ENCODE results near the gene TMEM266.

The TMEM266 gene

DNA sequence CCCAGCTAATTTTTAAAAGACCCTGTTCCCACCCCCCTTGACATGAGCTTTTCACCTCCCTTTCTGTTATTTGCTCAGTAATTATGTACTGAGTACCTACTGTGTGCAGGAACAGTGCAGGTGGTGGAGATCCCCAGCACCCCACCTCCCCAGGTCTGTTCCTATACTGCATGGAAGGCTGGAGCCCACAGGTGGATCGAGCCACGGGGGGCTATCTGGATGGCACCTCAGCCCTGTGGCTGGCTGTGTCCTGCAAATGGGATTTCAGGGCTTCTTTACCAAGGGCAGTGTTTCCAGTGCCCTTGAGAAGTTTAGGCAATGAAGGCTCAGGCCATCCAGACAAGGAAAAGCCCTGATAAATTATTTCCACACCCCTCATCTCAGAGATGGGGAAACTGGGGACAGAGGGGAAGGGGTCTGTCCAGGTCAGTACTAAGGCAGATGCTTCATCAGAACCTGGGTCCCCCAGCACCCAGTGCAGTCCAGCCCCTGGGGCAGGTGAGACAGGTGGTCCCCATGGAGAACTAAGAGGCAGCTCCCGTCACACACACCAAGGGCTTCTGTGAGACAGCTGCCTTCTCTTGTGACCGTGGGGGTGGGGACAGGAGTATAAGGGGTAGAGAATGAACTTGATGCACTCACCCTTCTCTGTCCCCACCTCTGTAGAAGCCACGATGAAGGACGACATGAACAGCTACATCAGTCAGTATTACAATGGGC, 141.9 kb downstream of the TMEM266 start:
- no peaks in the 10 kb centered on the region for H4K20me1 ChIP-seq (ENCODE audit: insufficient read depth, low read length, poor library complexity, severe bottlenecking)
- H3K4me2 ChIP-seq (ENCODE audit: low read depth, low read length, poor library complexity, severe bottlenecking) = no peak overlapping the region
- no peak overlapping the region for H3K4me3 ChIP-seq (ENCODE audit: low read length, poor library complexity, severe bottlenecking)
- peaks cover 14% of the 10 kb centered on the region for H3K4me1 ChIP-seq (ENCODE audit: insufficient read depth, low read length, poor library complexity, severe bottlenecking)
- no peaks in the 10 kb centered on the region for H3K27me3 ChIP-seq (ENCODE audit: insufficient read depth, low read length, poor library complexity, severe bottlenecking)
- H3K9ac ChIP-seq (ENCODE audit: low read depth, low read length, poor library complexity, severe bottlenecking) = no peak overlapping the region
- H3K79me2 ChIP-seq (ENCODE audit: insufficient read depth, low read length) = no peaks in the 10 kb centered on the region
- no peaks in the 10 kb centered on the region for H3K9me3 ChIP-seq (ENCODE audit: insufficient read depth, low read depth, low read length)
- TF ChIP-seq CTCF (conservative IDR thresholded peaks at IDR 0.05; ENCODE audit: low read length) (no peak), EZH2phosphoT487 (IDR thresholded peaks at IDR 0.05; ENCODE audit: borderline replicate concordance) (no peak)
- H3K9me2 ChIP-seq (replicated peaks; ENCODE audit: low read depth, low read length) = no peaks in the 10 kb centered on the region
- no peaks in the 10 kb centered on the region for H3F3A ChIP-seq (ENCODE audit: low read depth)
- peaks cover 4% of the 10 kb centered on the region; the same call in 1 of the 2 replicates for H3K36me3 ChIP-seq (ENCODE audit: insufficient read depth, low read length)
- no peak overlapping the region for H2AFZ ChIP-seq (ENCODE audit: low read length)

DNA sequence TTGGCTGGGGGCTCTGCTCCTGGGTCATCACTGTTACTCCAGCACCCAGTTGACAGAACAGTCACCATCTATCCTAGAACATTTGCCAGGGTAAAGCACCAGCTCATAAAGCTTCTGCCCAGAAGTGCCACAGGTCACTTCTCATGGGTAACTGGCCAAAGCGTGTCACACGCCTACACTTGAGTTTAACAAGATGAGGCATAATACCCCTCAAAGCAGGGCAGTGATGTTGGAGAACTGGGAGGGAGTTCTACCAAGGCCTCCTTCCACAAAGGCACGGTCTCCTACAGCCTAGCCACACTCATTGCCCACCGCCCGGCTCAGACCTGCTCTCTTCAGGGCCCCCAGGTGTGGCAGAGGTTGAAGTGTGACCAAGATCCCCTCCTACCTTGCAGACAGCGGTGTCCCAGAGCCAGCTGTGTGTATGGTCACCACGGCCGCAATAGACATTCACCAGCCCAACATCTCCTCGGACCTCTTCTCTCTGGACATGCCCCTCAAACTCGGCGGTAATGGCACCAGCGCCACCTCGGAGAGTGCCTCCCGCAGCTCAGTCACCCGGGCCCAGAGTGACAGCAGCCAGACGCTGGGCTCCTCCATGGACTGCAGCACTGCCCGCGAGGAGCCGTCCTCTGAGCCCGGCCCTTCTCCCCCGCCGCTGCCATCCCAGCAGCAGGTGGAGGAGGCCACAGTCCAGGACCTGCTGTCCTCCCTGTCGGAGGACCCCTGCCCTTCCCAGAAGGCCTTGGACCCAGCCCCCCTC, 143.7 kb downstream of the TMEM266 start:
- H2AFZ ChIP-seq (ENCODE audit: low read length) = no peak overlapping the region

More for the DNA sequence above, 143.7 kb downstream of the TMEM266 start:
- Histone ChIP-seq H4K20me1 (ENCODE audit: insufficient read depth, low read length, poor library complexity, severe bottlenecking) (no peaks in the 10 kb centered on the region), H3K36me3 (ENCODE audit: insufficient read depth, low read length) (peaks cover 6% of the 10 kb centered on the region; the same call in 1 of the 2 replicates), H3K27me3 (ENCODE audit: insufficient read depth, low read length, poor library complexity, severe bottlenecking) (no peaks in the 10 kb centered on the region), H3K79me2 (ENCODE audit: insufficient read depth, low read length) (no peaks in the 10 kb centered on the region), H3K4me1 (ENCODE audit: insufficient read depth, low read length, poor library complexity, severe bottlenecking) (no peaks in the 10 kb centered on the region), H3F3A (ENCODE audit: low read depth) (no peaks in the 10 kb centered on the region), H3K9ac (ENCODE audit: low read depth, low read length, poor library complexity, severe bottlenecking) (no peak overlapping the region), H3K4me3 (ENCODE audit: low read length, poor library complexity, severe bottlenecking) (no peak overlapping the region), H3K9me3 (ENCODE audit: insufficient read depth, low read depth, low read length) (no peaks in the 10 kb centered on the region), H3K4me2 (ENCODE audit: low read depth, low read length, poor library complexity, severe bottlenecking) (no peak overlapping the region), H3K9me2 (replicated peaks; ENCODE audit: low read depth, low read length) (no peaks in the 10 kb centered on the region)
- no peak for TF ChIP-seq EZH2phosphoT487 (IDR thresholded peaks at IDR 0.05; ENCODE audit: borderline replicate concordance)
- TF ChIP-seq CTCF (conservative IDR thresholded peaks at IDR 0.05; ENCODE audit: low read length) = no peak
